Measurements from ENCODE around the gene GRK7. TPM values are rescaled to one million over a fixed set of nuclear protein-coding genes. Genes with fewer than 3 reads are reported as not detected.
A peak's percentile ranks its signal among the peaks of the same experiment; 100 is the strongest.

The GRK7 gene
- total and polyA plus RNA-seq, 9 of the 15 experiments (the other 6 are each of a cell fraction or from before 2014, with no cell fraction given): 0.01 to 0.08 (median 0.04) TPM; not detected in 3

DNA sequence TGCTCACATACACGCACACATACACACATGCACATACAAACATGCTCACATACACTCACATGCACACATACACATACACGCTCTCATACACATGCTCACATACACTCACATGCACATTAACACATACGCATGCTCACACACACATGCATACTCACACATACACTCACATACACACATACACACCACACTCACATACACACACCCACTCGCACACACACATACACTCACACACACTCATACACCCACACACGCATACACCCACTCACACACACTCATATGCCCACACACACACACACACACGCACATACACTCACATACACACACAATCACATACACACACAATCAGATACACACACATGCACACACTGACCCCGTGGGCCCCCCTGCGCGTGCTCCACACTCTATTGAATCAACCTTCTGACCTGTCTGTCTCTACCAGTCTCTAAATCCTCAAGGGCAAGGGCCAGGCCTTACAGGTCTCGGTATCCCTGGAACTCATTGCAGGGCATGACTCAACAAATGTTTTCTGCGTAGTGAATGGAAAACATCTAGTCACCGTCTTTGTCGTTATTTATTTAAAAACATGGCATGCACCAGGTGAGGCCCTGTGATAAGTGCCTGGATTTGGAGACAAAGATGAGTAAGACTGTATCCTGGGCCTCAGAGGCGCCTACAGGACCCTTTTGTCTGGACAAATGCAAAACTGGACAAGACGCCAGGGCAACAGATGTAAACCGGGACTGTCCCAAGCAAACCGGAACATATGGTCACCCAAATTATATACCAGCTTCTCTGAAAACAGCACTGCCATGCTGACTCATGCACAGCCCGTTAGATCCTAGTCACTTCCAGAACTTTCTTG is 41.8 kb downstream of the GRK7 start (continued):
- TF ChIP-seq ZBTB49 (CRISPR knock-in tag; IDR thresholded peaks at IDR 0.05; ENCODE audit: borderline replicate concordance): no peak
- TF ChIP-seq USF2 (CRISPR knock-in tag; IDR thresholded peaks at IDR 0.05): no peak
- no peak for TF ChIP-seq SREBF2 (CRISPR knock-in tag; IDR thresholded peaks at IDR 0.05)
- TF ChIP-seq ZC3H8 (IDR thresholded peaks at IDR 0.05): peak; percentile 88; the same call in 1 of the 2 replicates
- peak; percentile 92 for TF ChIP-seq MTA2 (IDR thresholded peaks at IDR 0.05; ENCODE audit: low read depth)
- TF ChIP-seq DMBX1 (CRISPR knock-in tag; IDR thresholded peaks at IDR 0.05; ENCODE audit: borderline replicate concordance): peak; percentile 48; the same call in 1 of the 2 replicates
- peak; percentile 92 for TF ChIP-seq MEF2D (tag; conservative IDR thresholded peaks at IDR 0.05; ENCODE audit: low read depth)
- TF ChIP-seq FOSL1 (tag; conservative IDR thresholded peaks at IDR 0.05): peak; percentile 99
- TF ChIP-seq ZNF184 (CRISPR knock-in tag; IDR thresholded peaks at IDR 0.05): no peak
- TF ChIP-seq ZNF280A (IDR thresholded peaks at IDR 0.05; ENCODE audit: low read depth, partially characterized antibody): peak; percentile 60
- TF ChIP-seq ZZZ3 (IDR thresholded peaks at IDR 0.05): no peak
- TF ChIP-seq, protein P1, sequence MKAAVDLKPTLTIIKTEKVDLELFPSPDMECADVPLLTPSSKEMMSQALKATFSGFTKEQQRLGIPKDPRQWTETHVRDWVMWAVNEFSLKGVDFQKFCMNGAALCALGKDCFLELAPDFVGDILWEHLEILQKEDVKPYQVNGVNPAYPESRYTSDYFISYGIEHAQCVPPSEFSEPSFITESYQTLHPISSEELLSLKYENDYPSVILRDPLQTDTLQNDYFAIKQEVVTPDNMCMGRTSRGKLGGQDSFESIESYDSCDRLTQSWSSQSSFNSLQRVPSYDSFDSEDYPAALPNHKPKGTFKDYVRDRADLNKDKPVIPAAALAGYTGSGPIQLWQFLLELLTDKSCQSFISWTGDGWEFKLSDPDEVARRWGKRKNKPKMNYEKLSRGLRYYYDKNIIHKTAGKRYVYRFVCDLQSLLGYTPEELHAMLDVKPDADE (conservative IDR thresholded peaks at IDR 0.05; ENCODE audit: control insufficient read depth, low read depth, low read length): no peak
- TF ChIP-seq RBFOX2 (IDR thresholded peaks at IDR 0.05; ENCODE audit: low read depth, low read length): no peak
- no peak for TF ChIP-seq PCBP2 (IDR thresholded peaks at IDR 0.05; ENCODE audit: low read depth, low read length, poor library complexity, severe bottlenecking)
- peak in 1 of 2 experiments; percentile 69; a peak in 2 of 4 replicates for TF ChIP-seq CSDE1 (IDR thresholded peaks at IDR 0.05)
- TF ChIP-seq EHMT2 (IDR thresholded peaks at IDR 0.05): peak; percentile 84
- TF ChIP-seq GABPB1 (CRISPR knock-in tag; IDR thresholded peaks at IDR 0.05): no peak
- TF ChIP-seq TSC22D4 (tag; IDR thresholded peaks at IDR 0.05): peak; percentile 96

All from K562 (cell line).